ENCODE measurements around the gene SPECC1L.
"Not testable (repeated sequence)": the region's sequence is repeated elsewhere in the genome, so short reads cannot be mapped to it uniquely, and the experiment has no call there.

Gene SPECC1L

DNA sequence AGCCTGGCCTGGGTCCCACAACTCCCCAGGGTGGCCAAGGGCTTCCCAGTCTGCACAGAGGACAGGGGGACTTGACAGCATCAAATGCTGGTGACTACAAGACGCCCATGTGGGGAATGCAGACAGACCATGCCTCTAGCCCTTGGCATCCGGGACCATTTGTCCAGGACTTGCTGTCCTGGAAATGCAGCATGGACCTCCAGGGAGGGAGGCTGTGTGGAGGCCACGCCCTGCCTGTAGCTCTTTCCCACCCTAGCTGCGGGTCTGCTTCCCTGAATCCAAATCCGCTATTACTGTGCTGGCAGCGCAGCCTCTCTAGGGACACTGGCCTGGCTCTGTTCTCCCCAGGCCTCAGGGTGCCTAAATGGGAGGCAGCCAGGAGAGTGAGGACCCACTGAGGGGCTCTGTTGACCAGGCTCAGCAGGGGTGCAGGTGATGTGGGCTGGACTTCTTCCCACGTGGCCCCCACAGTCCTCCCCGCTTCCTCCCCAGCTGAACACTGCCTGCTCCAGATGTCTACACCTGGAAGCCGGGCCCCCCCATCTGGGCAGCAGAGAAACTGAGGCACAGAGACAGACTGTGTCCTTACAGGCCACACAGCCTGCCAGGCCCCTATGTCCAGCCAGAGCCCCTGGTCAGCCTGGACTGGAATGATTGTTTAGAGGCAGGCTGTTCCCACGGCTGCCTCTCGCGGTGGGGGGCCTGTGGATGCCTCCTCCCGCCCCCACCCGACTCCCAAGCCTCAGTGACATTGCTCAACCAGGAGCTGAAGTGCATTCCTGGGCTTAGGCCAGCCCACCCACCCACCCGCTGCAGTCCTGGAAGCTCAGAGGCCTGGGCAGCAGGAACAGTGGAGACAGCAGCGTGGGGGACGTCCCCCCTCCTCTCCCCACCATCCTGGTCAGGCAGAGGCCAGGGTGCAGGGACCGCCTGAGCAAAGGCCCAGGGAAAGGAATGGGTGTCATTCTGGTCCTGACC is 24.8 kb upstream of the SPECC1L start:
- not testable (repeated sequence) for DNase-seq

DNA sequence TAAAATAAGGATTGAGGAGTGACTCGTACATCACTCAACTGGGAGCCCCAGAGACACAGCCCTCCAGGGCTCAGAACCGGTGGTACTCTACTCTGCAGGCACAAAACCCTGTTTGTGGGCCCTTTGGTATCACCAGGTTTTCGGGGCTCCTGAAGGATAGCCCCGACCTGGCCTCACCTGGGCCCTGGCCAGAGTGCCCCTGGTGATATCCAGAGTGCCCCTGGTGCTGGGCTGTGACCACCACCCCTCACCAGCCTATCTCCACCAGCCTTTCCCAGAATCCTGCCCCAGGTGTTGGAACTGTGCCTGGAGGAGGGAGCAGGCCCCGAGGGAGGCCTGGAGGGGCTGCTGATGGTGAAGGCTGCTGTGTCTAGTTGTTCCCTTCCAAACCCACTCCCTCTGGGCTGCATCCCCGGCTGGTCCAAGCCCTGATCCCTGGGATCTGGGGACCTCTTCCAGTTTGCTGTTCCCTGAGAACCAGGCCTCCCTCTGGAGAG is 23.6 kb upstream of the SPECC1L start:
- DNase-seq, result no peak

- no peak for DNase-seq
Observed at GRCh38 chr22:24247564-24248344, 22.9 kb upstream of the SPECC1L start.

DNA sequence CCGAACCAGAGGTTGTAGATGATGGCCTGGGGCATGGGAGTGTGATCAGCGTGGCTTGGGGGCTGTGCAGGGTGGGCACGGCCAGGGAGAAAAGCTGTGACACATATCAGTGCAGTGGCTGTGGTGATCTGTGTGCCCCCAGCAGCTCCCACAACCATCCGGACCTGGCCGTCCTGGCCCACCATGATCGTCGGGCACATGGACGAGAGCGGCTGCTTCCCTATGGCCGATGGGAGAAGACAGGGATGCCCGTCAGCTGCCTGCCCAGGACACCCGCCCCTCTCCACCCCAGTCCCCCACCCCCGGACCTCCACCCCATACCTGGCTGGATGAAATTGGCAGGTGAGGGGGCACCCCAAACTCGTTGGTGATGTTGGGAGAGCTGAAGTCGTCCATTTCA is 22.0 kb upstream of the SPECC1L start:
- not testable (repeated sequence) for DNase-seq

GRCh38 chr22:24249413-24249812 is 21.2 kb upstream of the SPECC1L start:
- not testable (repeated sequence) for DNase-seq

- not testable (repeated sequence) for DNase-seq
Observed at GRCh38 chr22:24251286-24251685, 19.3 kb upstream of the SPECC1L start.

DNA sequence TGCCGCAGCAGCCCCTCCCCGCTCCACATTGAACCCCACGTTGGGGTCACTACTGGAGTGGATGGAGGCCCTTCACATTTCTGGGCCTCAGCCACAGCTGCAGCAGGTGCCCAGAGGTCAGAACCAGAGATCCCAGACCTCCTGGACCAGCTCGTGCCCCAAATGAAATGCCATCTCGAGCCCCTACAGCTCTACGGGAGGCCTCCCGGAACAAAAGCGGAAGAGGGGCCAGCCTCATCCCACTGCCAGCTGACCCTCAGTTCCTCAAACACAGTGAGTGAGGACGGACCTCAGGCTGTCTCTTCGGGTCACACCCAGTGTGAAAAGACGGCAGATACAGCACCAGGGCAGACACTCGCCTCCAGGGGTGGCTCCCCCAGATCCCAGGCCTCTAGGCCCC is 17.5 kb upstream of the SPECC1L start:
- DNase-seq, result not testable (repeated sequence)

DNA sequence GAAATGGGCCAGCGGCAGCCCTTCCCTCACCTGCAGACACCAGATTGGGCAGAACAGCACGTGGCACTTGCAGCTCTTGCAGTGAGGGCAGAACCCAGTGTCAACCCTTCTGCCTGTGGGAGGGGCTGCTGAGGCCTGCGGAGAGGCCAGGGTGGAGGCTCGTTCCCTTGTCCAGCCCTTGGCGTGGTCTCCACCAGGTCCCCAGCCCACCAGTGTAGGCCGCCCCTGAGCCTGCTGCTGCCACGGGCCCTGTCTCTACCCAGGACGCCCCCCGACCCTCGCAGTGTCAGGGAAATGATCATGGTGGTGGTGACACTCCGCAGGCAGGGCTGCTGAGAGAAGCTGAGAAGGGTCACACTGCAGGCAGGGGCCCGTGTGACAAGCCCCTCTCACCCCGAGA is 14.5 kb upstream of the SPECC1L start:
- DNase-seq, result not testable (repeated sequence)

DNA sequence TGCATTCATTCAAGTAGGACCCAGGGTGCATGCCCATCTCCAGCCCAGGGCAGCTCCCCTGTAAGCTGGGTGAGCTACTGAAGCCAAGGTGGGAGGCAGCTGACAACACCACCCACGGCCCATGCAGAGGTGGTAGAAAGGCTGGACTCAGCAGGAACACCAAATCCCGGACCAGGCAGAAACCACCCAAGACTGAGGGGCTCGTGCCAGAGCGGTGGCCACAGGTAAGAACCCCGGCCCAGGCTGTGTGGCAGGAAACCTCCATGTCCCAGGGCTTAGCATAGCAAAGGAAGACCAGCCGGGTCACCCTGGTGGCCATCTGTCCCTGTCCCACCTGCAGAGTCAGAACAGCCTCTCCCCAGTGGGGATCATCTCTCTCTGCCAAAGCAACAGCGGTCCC is 13.9 kb upstream of the SPECC1L start:
- DNase-seq, result not testable (repeated sequence)

GRCh38 chr22:24259459-24259858 is 11.2 kb upstream of the SPECC1L start:
- not testable (repeated sequence) for DNase-seq

DNA sequence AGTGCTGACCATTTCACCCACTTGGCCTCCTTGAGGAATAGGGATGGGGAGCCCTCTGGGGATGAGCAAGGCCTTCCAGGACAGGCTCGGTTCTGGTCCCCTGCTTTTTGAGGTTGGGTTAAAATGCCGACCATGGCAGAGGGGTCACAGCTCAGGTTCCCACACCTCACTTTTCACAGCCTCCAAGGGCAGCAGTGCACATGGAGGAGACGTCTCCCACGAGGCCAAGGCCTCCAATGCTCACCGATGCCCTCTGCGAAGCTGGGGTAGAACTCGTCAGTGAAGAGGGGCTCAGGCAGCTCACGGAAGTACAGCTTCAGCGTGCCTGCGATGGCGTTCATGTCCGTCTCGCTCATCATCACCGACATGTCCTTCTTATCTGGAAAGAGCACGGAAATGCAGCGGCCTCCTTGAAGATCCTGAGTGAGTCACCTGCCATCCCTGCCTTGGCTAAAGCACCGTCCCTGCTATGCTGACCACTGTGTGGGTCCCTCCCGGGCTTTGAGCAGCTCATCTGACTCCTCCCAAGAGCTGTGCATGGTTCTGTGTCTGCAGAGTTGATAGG is 8.4 kb upstream of the SPECC1L start:
- not testable (repeated sequence) for DNase-seq

DNA sequence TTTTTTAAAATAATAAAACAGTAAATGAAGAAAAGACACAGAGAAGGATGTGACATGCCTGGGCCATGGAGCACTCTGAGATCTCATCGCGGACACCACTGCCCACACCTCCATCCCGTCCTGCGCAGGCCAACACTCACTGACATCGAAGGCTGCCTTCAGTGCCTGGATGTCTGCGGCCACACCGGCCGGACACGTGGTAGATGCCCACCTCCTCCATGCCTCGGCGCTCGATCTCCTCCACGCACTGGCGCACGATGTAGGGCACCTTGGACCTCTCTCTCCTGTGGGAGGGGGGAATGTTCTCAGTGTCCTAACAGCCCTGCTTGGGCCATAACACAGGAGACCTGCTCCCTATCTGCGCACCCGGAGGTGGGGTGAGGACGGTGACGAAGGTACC is 7.2 kb upstream of the SPECC1L start:
- DNase-seq, result not testable (repeated sequence)

DNA sequence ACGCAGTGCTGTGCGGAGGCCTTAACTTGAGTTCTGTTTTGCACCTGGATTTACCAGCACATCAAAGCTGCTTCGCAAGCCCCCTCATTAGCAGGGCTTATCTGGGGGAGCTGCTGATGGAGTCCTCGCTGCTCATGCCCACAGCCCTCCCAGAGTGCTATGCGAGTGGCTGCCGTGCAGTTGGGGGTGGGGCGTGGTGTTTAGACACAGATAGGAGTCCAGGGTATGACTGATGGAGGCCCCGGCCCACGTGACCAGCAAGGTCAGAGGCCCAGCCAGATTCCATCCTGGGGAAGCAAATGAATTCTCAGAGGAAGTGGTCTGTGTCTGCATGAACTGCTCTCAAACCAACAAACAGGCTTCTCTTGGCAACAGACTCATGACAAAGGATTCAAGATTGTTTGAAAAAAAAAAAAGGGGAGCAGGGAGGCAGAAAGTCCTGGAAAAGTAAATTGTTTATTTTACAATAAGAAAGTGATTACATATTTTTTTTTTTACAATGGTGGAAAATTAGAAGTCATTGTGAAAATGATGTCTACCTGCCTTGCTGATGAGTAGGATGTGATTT is 6.2 kb upstream of the SPECC1L start:
- DNase-seq, result not testable (repeated sequence)

GRCh38 chr22:24265734-24266133 is 4.9 kb upstream of the SPECC1L start:
- no peak for DNase-seq

GRCh38 chr22:24266495-24266894 is 4.1 kb upstream of the SPECC1L start:
- DNase-seq, result not testable (repeated sequence)

- no peak for DNase-seq
Observed at GRCh38 chr22:24271386-24271854, 789 bp downstream of the SPECC1L start.

GRCh38 chr22:24273031-24273430 is 2.4 kb downstream of the SPECC1L start:
- DNase-seq, result not testable (repeated sequence)

DNA sequence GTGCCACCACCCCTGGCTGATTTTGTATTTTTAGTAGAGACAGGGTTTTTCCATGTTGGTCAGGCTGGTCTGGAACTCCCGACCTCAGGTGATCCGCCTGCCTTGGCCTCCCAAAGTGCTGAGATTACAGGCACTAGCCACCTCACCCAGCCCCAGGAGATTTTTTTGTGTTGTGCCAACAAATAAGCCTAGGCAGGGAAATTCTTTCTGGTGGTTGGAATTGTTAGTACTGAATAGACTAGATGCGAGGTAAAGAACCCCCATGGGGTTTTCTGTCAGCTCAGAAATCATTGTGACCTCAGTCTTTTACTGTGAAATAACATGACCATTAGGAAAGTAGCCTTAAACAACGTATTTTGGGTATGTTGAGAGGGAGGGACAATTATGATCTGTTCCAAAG is 3.3 kb downstream of the SPECC1L start:
- not testable (repeated sequence) for DNase-seq

DNA sequence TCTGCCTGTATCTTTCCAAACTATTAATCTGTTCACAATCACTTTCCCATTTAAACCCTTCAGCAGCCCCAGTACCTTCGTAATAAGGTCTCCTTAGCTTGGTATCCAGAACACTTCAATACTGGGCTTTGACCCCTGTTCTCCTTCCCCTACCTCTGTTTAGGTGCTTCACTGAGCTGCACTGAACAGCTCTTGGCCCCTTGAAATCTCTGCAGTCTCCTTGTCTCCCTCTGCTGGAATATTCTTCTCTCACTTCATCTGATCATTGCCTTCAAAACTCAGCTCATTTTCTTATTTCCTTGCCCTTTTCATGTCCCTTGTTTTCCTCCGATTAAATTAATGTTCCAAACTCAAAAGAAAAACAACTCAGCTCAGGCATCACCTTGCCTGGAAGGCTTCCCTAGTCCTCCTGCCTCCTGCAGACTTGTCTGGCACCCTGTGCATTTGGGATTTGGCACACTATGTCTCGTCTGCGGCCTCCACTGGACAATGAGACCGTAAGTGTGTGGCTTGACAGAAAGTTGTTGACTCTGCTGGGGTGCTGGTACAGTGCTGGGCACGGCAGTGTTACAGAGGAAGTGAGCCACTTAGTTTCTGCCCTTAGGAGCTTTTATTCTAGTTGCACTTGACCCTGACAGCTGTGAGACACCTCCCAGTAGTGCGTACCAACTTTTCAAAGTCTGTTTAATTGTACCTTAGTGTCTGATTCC is 4.2 kb downstream of the SPECC1L start:
- DNase-seq, result not testable (repeated sequence)

DNA sequence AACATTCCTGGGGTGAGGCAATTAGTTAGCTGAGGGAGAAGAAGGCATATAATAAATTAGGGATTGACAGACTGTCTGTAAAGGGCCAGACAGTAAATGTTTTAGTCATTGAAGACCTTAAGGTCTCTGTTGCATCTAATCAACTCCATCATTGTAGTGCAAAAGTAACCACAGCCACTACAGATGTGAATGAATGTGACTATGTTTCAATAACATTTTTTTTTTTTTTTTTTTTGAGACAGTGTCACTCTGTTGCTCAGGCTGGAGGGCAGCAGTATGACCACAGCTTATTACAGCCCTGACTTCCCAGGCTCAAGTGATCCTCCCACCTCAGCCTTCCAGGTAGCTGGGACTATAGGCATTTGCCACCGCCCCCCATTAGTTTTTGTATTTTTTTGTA is 9.7 kb downstream of the SPECC1L start:
- not testable (repeated sequence) for DNase-seq

GRCh38 chr22:24282401-24282800 is 11.8 kb downstream of the SPECC1L start:
- no peak for DNase-seq

GRCh38 chr22:24284747-24285203 is 14.1 kb downstream of the SPECC1L start:
- DNase-seq, result no peak

Measured in NCI-H187 treated with DMSO at 0.1 percent for 48 hours (cell line).